AG09319 (cell line): ENCODE data around the gene SLC6A18.
"Not testable (repeated sequence)": the region's sequence is repeated elsewhere in the genome, so short reads cannot be mapped to it uniquely, and the experiment has no call there.

Source experiments
- DNase-seq: peaks from one replicate; pipeline ENCODE4 v3.0.0-alpha.2; 2010; ENCODE audit warnings: low read depth; ENCODE audit errors: extremely low read depth
- CTCF ChIP-seq: IDR thresholded peaks from 2 replicates; pipeline ENCODE4 v1.5.1; 2011; ENCODE audit warnings: low read depth, mild to moderate bottlenecking, inconsistent platforms, low read length, moderate library complexity

The SLC6A18 gene

GRCh38 chr5:1261643-1262042 is 36.5 kb downstream of the SLC6A18 start:
- no peak for TF ChIP-seq CTCF
- no peak for DNase-seq

- TF ChIP-seq CTCF = no peak
- DNase-seq = no peak
These were observed 37.2 kb downstream of the SLC6A18 start for GRCh38 chr5:1262381-1262780.

- TF ChIP-seq CTCF = no peak
- DNase-seq = no peak
These were observed 39.0 kb downstream of the SLC6A18 start for GRCh38 chr5:1264211-1264610.

GRCh38 chr5:1265026-1265425 is 39.8 kb downstream of the SLC6A18 start:
- no peak for DNase-seq
- TF ChIP-seq CTCF = no peak

GRCh38 chr5:1265461-1266455 is 40.6 kb downstream of the SLC6A18 start:
- DNase-seq = no peak
- no peak for TF ChIP-seq CTCF

GRCh38 chr5:1266791-1267190 is 41.6 kb downstream of the SLC6A18 start:
- DNase-seq = no peak
- TF ChIP-seq CTCF = no peak

GRCh38 chr5:1267464-1267863 is 42.3 kb downstream of the SLC6A18 start:
- DNase-seq = not testable (repeated sequence)

- DNase-seq = no peak
- TF ChIP-seq CTCF = no peak
These were observed 42.9 kb downstream of the SLC6A18 start for GRCh38 chr5:1268056-1268455.
